Measurements from ENCODE around the gene SPHK2. TPM values are rescaled to one million over a fixed set of nuclear protein-coding genes. Genes with fewer than 3 reads are reported as not detected.

The SPHK2 gene
- total RNA-seq, 2 experiments from 2014 or later = 18.2 to 33.3 TPM

DNA sequence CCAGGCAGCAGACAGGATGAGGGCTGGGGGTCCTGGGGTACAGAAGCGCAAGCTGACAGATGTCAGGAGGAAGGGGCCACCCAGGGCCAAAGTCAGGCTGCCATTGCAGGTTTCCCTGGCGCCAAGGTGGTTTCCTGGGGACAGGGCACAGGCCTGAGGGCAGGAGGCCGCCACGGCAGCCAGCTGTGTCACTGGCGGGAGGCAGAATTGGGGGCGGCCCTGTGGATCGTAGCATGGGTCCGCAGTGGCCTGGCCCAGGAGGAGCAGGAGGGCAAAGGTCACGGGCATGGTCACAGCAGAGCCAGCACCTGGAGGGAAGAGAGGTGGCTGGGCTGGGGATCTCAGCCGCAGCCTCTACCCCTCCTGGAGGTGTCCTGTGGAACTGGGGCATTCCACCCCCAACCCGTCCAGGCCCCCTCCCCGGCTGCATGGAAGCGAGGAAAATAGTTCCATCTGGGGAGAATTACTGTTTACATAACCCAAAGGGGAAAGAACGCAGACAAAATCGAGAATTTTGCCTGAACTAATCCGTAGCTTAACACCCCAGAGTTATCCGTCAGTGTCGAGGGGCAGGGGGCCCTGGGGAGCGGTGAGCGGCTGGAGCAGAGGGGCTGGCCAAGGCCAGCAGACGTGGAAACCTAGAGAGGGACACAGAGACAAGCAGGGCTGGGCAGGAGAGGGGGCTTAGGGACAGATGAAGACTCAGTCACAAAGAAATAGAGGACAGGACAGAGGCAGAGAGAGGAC is 51.6 kb downstream of the SPHK2 start:
- H2AFZ ChIP-seq (ENCODE audit: low read length) = no peak overlapping the region
- H3K4me3 ChIP-seq (ENCODE audit: low read depth, low read length, poor library complexity, severe bottlenecking) = no peak overlapping the region
- H3K4me1 ChIP-seq (ENCODE audit: insufficient read depth, low read length, poor library complexity, severe bottlenecking) = peaks cover 2% of the 10 kb centered on the region
- no peak overlapping the region for H3K27ac ChIP-seq (ENCODE audit: low read depth, low read length, poor library complexity, severe bottlenecking)
- TF ChIP-seq EZH2phosphoT487 (IDR thresholded peaks at IDR 0.05; ENCODE audit: borderline replicate concordance, low read depth, low read length) = no peak
- TF ChIP-seq, protein P1, sequence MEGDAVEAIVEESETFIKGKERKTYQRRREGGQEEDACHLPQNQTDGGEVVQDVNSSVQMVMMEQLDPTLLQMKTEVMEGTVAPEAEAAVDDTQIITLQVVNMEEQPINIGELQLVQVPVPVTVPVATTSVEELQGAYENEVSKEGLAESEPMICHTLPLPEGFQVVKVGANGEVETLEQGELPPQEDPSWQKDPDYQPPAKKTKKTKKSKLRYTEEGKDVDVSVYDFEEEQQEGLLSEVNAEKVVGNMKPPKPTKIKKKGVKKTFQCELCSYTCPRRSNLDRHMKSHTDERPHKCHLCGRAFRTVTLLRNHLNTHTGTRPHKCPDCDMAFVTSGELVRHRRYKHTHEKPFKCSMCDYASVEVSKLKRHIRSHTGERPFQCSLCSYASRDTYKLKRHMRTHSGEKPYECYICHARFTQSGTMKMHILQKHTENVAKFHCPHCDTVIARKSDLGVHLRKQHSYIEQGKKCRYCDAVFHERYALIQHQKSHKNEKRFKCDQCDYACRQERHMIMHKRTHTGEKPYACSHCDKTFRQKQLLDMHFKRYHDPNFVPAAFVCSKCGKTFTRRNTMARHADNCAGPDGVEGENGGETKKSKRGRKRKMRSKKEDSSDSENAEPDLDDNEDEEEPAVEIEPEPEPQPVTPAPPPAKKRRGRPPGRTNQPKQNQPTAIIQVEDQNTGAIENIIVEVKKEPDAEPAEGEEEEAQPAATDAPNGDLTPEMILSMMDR (conservative IDR thresholded peaks at IDR 0.05; ENCODE audit: low read length) = no peak
- CTCF ChIA-PET (ENCODE audit: unreplicated experiment) = no interaction called here
- no peaks in the 10 kb centered on the region for H3K9me2 ChIP-seq (ENCODE audit: insufficient read depth, low read length)
- no TSS peak for BruUV-seq (replicated peaks)
- no peaks in the 10 kb centered on the region for H3K79me2 ChIP-seq (ENCODE audit: insufficient read depth, low read depth, low read length)
- intact Hi-C loops (cut with micrococcal nuclease; ENCODE audit: unreplicated experiment) = no loop called here
- H3K36me3 ChIP-seq (ENCODE audit: insufficient read depth, low read length) = no peaks in the 10 kb centered on the region
- POLR2A ChIA-PET = no interaction called here
- H4K20me1 ChIP-seq (ENCODE audit: insufficient read depth, low read length) = no peaks in the 10 kb centered on the region
- H3K4me2 ChIP-seq (ENCODE audit: low read length) = no peak overlapping the region
- DNase-seq (ENCODE audit: low spot score) = no peak
- no peaks in the 10 kb centered on the region for H3K9me3 ChIP-seq (ENCODE audit: low read length)

- POLR2A ChIA-PET = no interaction called here
Measured at GRCh38 chr19:48671446-48671995, 52.2 kb downstream of the SPHK2 start.

More at GRCh38 chr19:48671446-48671995, 52.2 kb downstream of the SPHK2 start:
- H3K9me3 ChIP-seq (ENCODE audit: low read length) = no peaks in the 10 kb centered on the region
- H3K36me3 ChIP-seq (ENCODE audit: insufficient read depth, low read length) = no peaks in the 10 kb centered on the region
- H3K4me3 ChIP-seq (ENCODE audit: low read depth, low read length, poor library complexity, severe bottlenecking) = no peak overlapping the region
- peaks cover 2% of the 10 kb centered on the region for H3K4me1 ChIP-seq (ENCODE audit: insufficient read depth, low read length, poor library complexity, severe bottlenecking)
- H3K9me2 ChIP-seq (ENCODE audit: insufficient read depth, low read length) = no peaks in the 10 kb centered on the region
- H3K79me2 ChIP-seq (ENCODE audit: insufficient read depth, low read depth, low read length) = no peaks in the 10 kb centered on the region
- no peak for DNase-seq (ENCODE audit: low spot score)
- H3K4me2 ChIP-seq (ENCODE audit: low read length) = no peak overlapping the region
- no peak overlapping the region for H2AFZ ChIP-seq (ENCODE audit: low read length)
- intact Hi-C loops (cut with micrococcal nuclease; ENCODE audit: unreplicated experiment) = no loop called here
- H3K27ac ChIP-seq (ENCODE audit: low read depth, low read length, poor library complexity, severe bottlenecking) = no peak overlapping the region
- CTCF ChIA-PET (ENCODE audit: unreplicated experiment) = no interaction called here
- no peaks in the 10 kb centered on the region for H4K20me1 ChIP-seq (ENCODE audit: insufficient read depth, low read length)
- TF ChIP-seq, protein P1 (conservative IDR thresholded peaks at IDR 0.05; ENCODE audit: low read length) = no peak
- TF ChIP-seq EZH2phosphoT487 (IDR thresholded peaks at IDR 0.05; ENCODE audit: borderline replicate concordance, low read depth, low read length) = no peak
- no TSS peak for BruUV-seq (replicated peaks)

All from OCI-LY7 (cell line).